Head of caudate nucleus (tissue), 42 donors: ENCODE measurements around the gene TXLNA.
A peak's percentile ranks its signal among the peaks of the same experiment; 100 is the strongest.

Experiments
- DNase-seq, 42 donors: peaks; one replicate each; pipeline versions ENCODE4 v3.0.0 to v3.0.0-alpha.2; 2020 to 2021; ENCODE audit warnings: mixed read lengths in 7 of 42
- intact Hi-C: fragments of 100-400 bp; cut with DNase I; formaldehyde crosslinking; loops from one replicate; pipeline ENCODE4 v1.15.0; 2022

TXLNA gene

GRCh38 chr1:32181065-32181464, 1.6 kb downstream of the TXLNA start:
- intact Hi-C loops: no loop called here
- no peak for DNase-seq

DNA sequence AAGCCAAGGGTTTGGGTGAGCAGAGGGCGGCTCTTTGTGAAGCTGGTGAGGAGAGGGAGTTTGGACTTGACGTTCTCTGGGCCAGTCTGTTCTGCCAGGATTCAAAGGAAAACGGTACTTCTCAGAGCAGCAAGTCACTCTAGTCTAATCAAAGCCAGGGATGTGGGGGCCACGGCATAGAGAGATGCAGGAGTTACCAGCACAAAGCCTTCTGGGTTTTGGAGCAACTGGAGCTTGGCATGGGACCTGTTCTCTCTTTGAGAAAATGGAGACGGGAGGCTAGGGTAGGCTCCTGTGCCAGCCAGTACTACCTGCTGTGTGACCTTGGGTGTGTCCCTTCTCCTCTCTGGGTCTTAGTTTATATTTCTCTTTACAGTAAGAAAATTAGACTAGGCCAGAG, 2.1 kb downstream of the TXLNA start:
- DNase-seq: no peak
- intact Hi-C loops: no loop called here

GRCh38 chr1:32182060-32182459, 2.6 kb downstream of the TXLNA start:
- intact Hi-C loops: no loop called here
- DNase-seq: no peak

- no peak for DNase-seq
- intact Hi-C loops: no loop called here
These were observed 5.2 kb downstream of the TXLNA start for GRCh38 chr1:32184650-32185049.

- no peak for DNase-seq
- intact Hi-C loops: no loop called here
These were observed 6.6 kb downstream of the TXLNA start for GRCh38 chr1:32186077-32186476.

GRCh38 chr1:32186491-32186890, 7.0 kb downstream of the TXLNA start:
- no peak for DNase-seq
- intact Hi-C loops: no loop called here

GRCh38 chr1:32187850-32188249, 8.4 kb downstream of the TXLNA start:
- intact Hi-C loops: no loop called here
- no peak for DNase-seq

- DNase-seq: no peak
- intact Hi-C loops: no loop called here
These were observed 12.9 kb downstream of the TXLNA start for GRCh38 chr1:32192220-32192948.

GRCh38 chr1:32194984-32195383, 15.5 kb downstream of the TXLNA start:
- DNase-seq: no peak
- intact Hi-C loops: no loop called here

DNA sequence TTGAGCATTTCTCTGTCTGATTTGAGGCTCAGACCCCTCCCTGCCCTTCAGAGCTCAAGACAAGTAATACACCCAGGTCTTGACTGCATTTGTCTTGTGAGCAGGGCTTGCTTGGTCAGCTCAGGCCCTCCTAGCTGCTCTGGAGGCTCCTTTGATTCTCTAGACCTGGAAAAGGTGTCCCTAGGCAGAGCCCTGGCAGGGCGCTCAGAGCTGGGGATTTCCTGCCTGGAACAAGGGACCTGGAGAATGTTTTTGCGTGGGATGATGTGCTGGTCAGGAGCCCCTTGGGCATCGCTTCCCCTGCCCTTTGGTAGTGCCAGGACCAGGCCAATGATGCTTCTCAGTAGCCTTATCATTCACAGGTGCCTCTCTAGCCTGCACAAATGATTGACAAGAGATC, 16.1 kb downstream of the TXLNA start:
- intact Hi-C loops: no loop called here
- DNase-seq: no peak

GRCh38 chr1:32195972-32196823, 16.7 kb downstream of the TXLNA start:
- DNase-seq: no peak
- intact Hi-C loops: no loop called here

GRCh38 chr1:32197074-32197473, 17.6 kb downstream of the TXLNA start:
- intact Hi-C loops: no loop called here
- DNase-seq: no peak

DNA sequence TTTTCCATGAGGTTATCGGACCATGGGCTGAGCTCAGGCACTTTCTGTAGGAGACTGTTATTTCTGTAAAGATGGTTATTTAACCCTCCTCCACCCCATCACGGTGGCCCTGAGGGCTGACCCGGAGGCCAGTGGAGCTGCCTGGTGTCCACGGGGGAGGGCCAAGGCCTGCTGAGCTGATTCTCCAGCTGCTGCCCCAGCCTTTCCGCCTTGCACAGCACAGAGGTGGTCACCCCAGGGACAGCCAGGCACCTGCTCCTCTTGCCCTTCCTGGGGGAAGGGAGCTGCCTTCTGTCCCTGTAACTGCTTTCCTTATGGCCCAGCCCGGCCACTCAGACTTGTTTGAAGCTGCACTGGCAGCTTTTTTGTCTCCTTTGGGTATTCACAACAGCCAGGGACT, 18.4 kb downstream of the TXLNA start:
- intact Hi-C loops: no loop called here
- no peak for DNase-seq

GRCh38 chr1:32198237-32199042, 19.0 kb downstream of the TXLNA start:
- no peak for DNase-seq
- intact Hi-C loops: no loop called here

- no peak for DNase-seq
- intact Hi-C loops: no loop called here
These were observed 19.7 kb downstream of the TXLNA start for GRCh38 chr1:32199043-32199716.

GRCh38 chr1:32199717-32200072, 20.2 kb downstream of the TXLNA start:
- DNase-seq: peak in 20 of 42 donors; percentile 15 to 57 (median 40)

GRCh38 chr1:32200226-32201010, 20.9 kb downstream of the TXLNA start, which contains the start of gene CCDC28B:
Gene CCDC28B (plus strand): TSS chr1:32200595. CDS start chr1:32201936, 1,341 bp downstream.
- intact Hi-C loops: no loop called here
- peak; percentile 28 to 82 (median 66) for DNase-seq

More at GRCh38 chr1:32199717-32200072, 20.2 kb downstream of the TXLNA start:
- intact Hi-C loops: no loop called here
